ENCODE data around the gene HACL1. TPM values are rescaled to one million over a fixed set of nuclear protein-coding genes. Genes with fewer than 3 reads are reported as not detected.

Gene HACL1
- total RNA-seq, 1 experiment from 2014 or later: 20.5 TPM

GRCh38 chr3:15539066-15539465 lies 62.3 kb downstream of the HACL1 start:
- no peak overlapping the region for H3K4me2 ChIP-seq (ENCODE audit: low read length)
- no peaks in the 10 kb centered on the region for H3K36me3 ChIP-seq (ENCODE audit: control insufficient read depth in 1 of 2, insufficient read depth in 2 of 2, low read length in 2 of 2)
- no peaks in the 10 kb centered on the region for H3K79me2 ChIP-seq (ENCODE audit: insufficient read depth, low read length)
- ATAC-seq: no peak
- no peak for TF ChIP-seq EZH2phosphoT487 (IDR thresholded peaks at IDR 0.05; ENCODE audit: borderline replicate concordance)
- TF ChIP-seq ZFX (IDR thresholded peaks at IDR 0.05): no peak
- no peak for TF ChIP-seq CEBPB (IDR thresholded peaks at IDR 0.05; ENCODE audit: low read depth)
- TF ChIP-seq SP1 (IDR thresholded peaks at IDR 0.05; ENCODE audit: low read depth): no peak
- no peak for TF ChIP-seq ZNF274 (IDR thresholded peaks at IDR 0.05; ENCODE audit: low read depth, low read length)
- no peaks in the 10 kb centered on the region for H3K9me2 ChIP-seq (ENCODE audit: insufficient read depth)
- intact Hi-C loops (cut with micrococcal nuclease): no loop called here
- no peaks in the 10 kb centered on the region for H3K4me1 ChIP-seq (ENCODE audit: control insufficient read depth in 1 of 2, insufficient read depth in 2 of 2, low read length in 2 of 2)
- H3K9ac ChIP-seq (ENCODE audit: low read length): no peak overlapping the region
- ChIA-PET RAD21 (ENCODE audit: low non-redundant PET in 1 of 2, low total read pairs in 2 of 2, uncharacterized antibody in 2 of 2, unreplicated experiment in 2 of 2) (no interaction called here), POLR2A (no interaction called here), CTCF (no interaction called here)
- H3K4me3 ChIP-seq (replicated peaks in 1 of 2; ENCODE audit: low read depth in 1 of 2, low read length in 2 of 2): no peak overlapping the region
- H2AFZ ChIP-seq (ENCODE audit: low read depth, low read length, poor library complexity, severe bottlenecking): no peak overlapping the region
- DNase-seq (ENCODE audit: low read depth, low spot score): no peak
- BruUV-seq (replicated peaks): no TSS peak
- H3K27me3 ChIP-seq (ENCODE audit: insufficient read depth, low read length): no peaks in the 10 kb centered on the region
- no peak overlapping the region for H3K27ac ChIP-seq (ENCODE audit: low read depth, low read length)
- no peaks in the 10 kb centered on the region for H4K20me1 ChIP-seq (ENCODE audit: insufficient read depth)
- H3K9me3 ChIP-seq (ENCODE audit: control insufficient read depth in 1 of 2, insufficient read depth in 1 of 2, low read depth in 1 of 2, low read length in 2 of 2): no peaks in the 10 kb centered on the region

GRCh38 chr3:15538345-15538744 lies 63.0 kb downstream of the HACL1 start:
- Histone ChIP-seq H2AFZ (ENCODE audit: low read depth, low read length, poor library complexity, severe bottlenecking) (no peak overlapping the region), H3K9me2 (ENCODE audit: insufficient read depth) (no peaks in the 10 kb centered on the region), H3K4me3 (replicated peaks in 1 of 2; ENCODE audit: low read depth in 1 of 2, low read length in 2 of 2) (no peak overlapping the region), H4K20me1 (ENCODE audit: insufficient read depth) (no peaks in the 10 kb centered on the region), H3K27ac (ENCODE audit: low read depth, low read length) (no peak overlapping the region), H3K9me3 (ENCODE audit: control insufficient read depth in 1 of 2, insufficient read depth in 1 of 2, low read depth in 1 of 2, low read length in 2 of 2) (no peaks in the 10 kb centered on the region), H3K79me2 (ENCODE audit: insufficient read depth, low read length) (no peaks in the 10 kb centered on the region), H3K36me3 (ENCODE audit: control insufficient read depth in 1 of 2, insufficient read depth in 2 of 2, low read length in 2 of 2) (no peaks in the 10 kb centered on the region), H3K4me1 (ENCODE audit: control insufficient read depth in 1 of 2, insufficient read depth in 2 of 2, low read length in 2 of 2) (no peaks in the 10 kb centered on the region), H3K27me3 (ENCODE audit: insufficient read depth, low read length) (no peaks in the 10 kb centered on the region), H3K4me2 (ENCODE audit: low read length) (no peak overlapping the region), H3K9ac (ENCODE audit: low read length) (no peak overlapping the region)
- DNase-seq (ENCODE audit: low read depth, low spot score) (no peak), ATAC-seq (no peak)
- no TSS peak for BruUV-seq (replicated peaks)
- intact Hi-C loops (cut with micrococcal nuclease): no loop called here
- ChIA-PET CTCF (no interaction called here), RAD21 (ENCODE audit: low non-redundant PET in 1 of 2, low total read pairs in 2 of 2, uncharacterized antibody in 2 of 2, unreplicated experiment in 2 of 2) (no interaction called here), POLR2A (no interaction called here)
- TF ChIP-seq SRF (IDR thresholded peaks at IDR 0.05; ENCODE audit: low read depth) (no peak), CTCF (IDR thresholded peaks at IDR 0.05 in 2 of 3, conservative IDR thresholded peaks at IDR 0.05 in 1 of 3; ENCODE audit: borderline replicate concordance in 1 of 3, insufficient read depth in 1 of 3, low read depth in 2 of 3, low read length in 2 of 3) (no peak), YY1 (IDR thresholded peaks at IDR 0.05; ENCODE audit: extremely low read depth, insufficient replicate concordance, low read depth, low read length) (no peak), EZH2 (IDR thresholded peaks at IDR 0.05) (no peak), CEBPB (IDR thresholded peaks at IDR 0.05; ENCODE audit: low read depth) (no peak), REST (IDR thresholded peaks at IDR 0.05; ENCODE audit: low read depth) (no peak), JUND (IDR thresholded peaks at IDR 0.05) (no peak), CBX3 (IDR thresholded peaks at IDR 0.05; ENCODE audit: low read depth) (no peak), RAD21 (IDR thresholded peaks at IDR 0.05; ENCODE audit: low read depth) (no peak), EGR1 (IDR thresholded peaks at IDR 0.05; ENCODE audit: low read depth) (no peak), MAX (IDR thresholded peaks at IDR 0.05) (no peak), EZH2phosphoT487 (IDR thresholded peaks at IDR 0.05; ENCODE audit: borderline replicate concordance) (no peak), ELF1 (IDR thresholded peaks at IDR 0.05; ENCODE audit: borderline replicate concordance, low read depth) (no peak)
